ENCODE data around the gene ERBB4. TPM values are rescaled to one million over a fixed set of nuclear protein-coding genes. Genes with fewer than 3 reads are reported as not detected.
A peak's percentile ranks its signal among the peaks of the same experiment; 100 is the strongest.

The ERBB4 gene
- 2.5 and 2.8 TPM in 2 replicates for total RNA-seq
- long read RNA-seq, partial matches to known transcripts = 0 of 1 reads
- long read RNA-seq, other reads (novel, unspliced or antisense) = 1 of 1 reads

- H3K9me3 Mint-ChIP-seq (ENCODE audit: unreplicated experiment) = no peaks in the 10 kb centered on the region
- peak within 1 kb of the TSS; percentile 93 for H3K4me3 Mint-ChIP-seq (ENCODE audit: unreplicated experiment)
- TF ChIP-seq CTCF (IDR thresholded peaks at IDR 0.05) = no peak
- H3K4me1 Mint-ChIP-seq (ENCODE audit: unreplicated experiment) = peaks cover 24% of the 10 kb centered on the region
- no peak for DNase-seq (ENCODE audit: extremely low spot score, unreplicated experiment)
- peaks cover 10% of the 10 kb centered on the region for H3K27me3 Mint-ChIP-seq (ENCODE audit: unreplicated experiment)
- peak within 1 kb of the TSS; percentile 38 for H3K27ac Mint-ChIP-seq (ENCODE audit: unreplicated experiment)
- no peaks in the 10 kb centered on the region for H3K36me3 Mint-ChIP-seq (ENCODE audit: unreplicated experiment)
Observed at GRCh38 chr2:212538305-212539071, at the start of gene ERBB4. ERBB4 (minus strand) TSS chr2:212538802; CDS start chr2:212538530, 272 bp downstream.

GRCh38 chr2:212580117-212580516 lies 41.5 kb upstream of the ERBB4 start:
- no peak for TF ChIP-seq CTCF (IDR thresholded peaks at IDR 0.05)

GRCh38 chr2:212556296-212556695 lies 17.7 kb upstream of the ERBB4 start:
- no peak for TF ChIP-seq CTCF (IDR thresholded peaks at IDR 0.05)
- no peak overlapping the region for H3K27ac Mint-ChIP-seq (ENCODE audit: unreplicated experiment)
- H3K4me3 Mint-ChIP-seq (ENCODE audit: unreplicated experiment) = no peak overlapping the region
- no peak for DNase-seq (ENCODE audit: extremely low spot score, unreplicated experiment)
- H3K36me3 Mint-ChIP-seq (ENCODE audit: unreplicated experiment) = no peaks in the 10 kb centered on the region
- no peaks in the 10 kb centered on the region for H3K4me1 Mint-ChIP-seq (ENCODE audit: unreplicated experiment)
- no peaks in the 10 kb centered on the region for H3K9me3 Mint-ChIP-seq (ENCODE audit: unreplicated experiment)
- no peaks in the 10 kb centered on the region for H3K27me3 Mint-ChIP-seq (ENCODE audit: unreplicated experiment)

More at GRCh38 chr2:212580117-212580516, 41.5 kb upstream of the ERBB4 start:
- no peak overlapping the region for H3K27ac Mint-ChIP-seq (ENCODE audit: unreplicated experiment)
- no peaks in the 10 kb centered on the region for H3K36me3 Mint-ChIP-seq (ENCODE audit: unreplicated experiment)
- H3K9me3 Mint-ChIP-seq (ENCODE audit: unreplicated experiment) = peaks cover 13% of the 10 kb centered on the region
- H3K27me3 Mint-ChIP-seq (ENCODE audit: unreplicated experiment) = peaks cover 14% of the 10 kb centered on the region
- no peaks in the 10 kb centered on the region for H3K4me1 Mint-ChIP-seq (ENCODE audit: unreplicated experiment)
- no peak overlapping the region for H3K4me3 Mint-ChIP-seq (ENCODE audit: unreplicated experiment)
- DNase-seq (ENCODE audit: extremely low spot score, unreplicated experiment) = no peak

GRCh38 chr2:212554233-212554632 lies 15.6 kb upstream of the ERBB4 start:
- no peaks in the 10 kb centered on the region for H3K9me3 Mint-ChIP-seq (ENCODE audit: unreplicated experiment)
- peaks cover 2% of the 10 kb centered on the region for H3K4me1 Mint-ChIP-seq (ENCODE audit: unreplicated experiment)
- H3K36me3 Mint-ChIP-seq (ENCODE audit: unreplicated experiment) = no peaks in the 10 kb centered on the region
- H3K4me3 Mint-ChIP-seq (ENCODE audit: unreplicated experiment) = no peak overlapping the region
- H3K27me3 Mint-ChIP-seq (ENCODE audit: unreplicated experiment) = no peaks in the 10 kb centered on the region
- no peak for DNase-seq (ENCODE audit: extremely low spot score, unreplicated experiment)
- H3K27ac Mint-ChIP-seq (ENCODE audit: unreplicated experiment) = no peak overlapping the region
- TF ChIP-seq CTCF (IDR thresholded peaks at IDR 0.05) = no peak

- DNase-seq (ENCODE audit: extremely low spot score, unreplicated experiment) = no peak
- H3K27ac Mint-ChIP-seq (ENCODE audit: unreplicated experiment) = no peak overlapping the region
Observed at GRCh38 chr2:212549941-212550340, 11.3 kb upstream of the ERBB4 start.

More at GRCh38 chr2:212549941-212550340, 11.3 kb upstream of the ERBB4 start:
- no peaks in the 10 kb centered on the region for H3K9me3 Mint-ChIP-seq (ENCODE audit: unreplicated experiment)
- no peaks in the 10 kb centered on the region for H3K27me3 Mint-ChIP-seq (ENCODE audit: unreplicated experiment)
- peaks cover 10% of the 10 kb centered on the region for H3K4me1 Mint-ChIP-seq (ENCODE audit: unreplicated experiment)
- no peak for TF ChIP-seq CTCF (IDR thresholded peaks at IDR 0.05)
- no peak overlapping the region for H3K4me3 Mint-ChIP-seq (ENCODE audit: unreplicated experiment)
- no peaks in the 10 kb centered on the region for H3K36me3 Mint-ChIP-seq (ENCODE audit: unreplicated experiment)
